Small intestine (tissue), 7 donors: ENCODE measurements around the gene STAMBP. TPM values are rescaled to one million over a fixed set of nuclear protein-coding genes. Genes with fewer than 3 reads are reported as not detected.

ENCODE experiments used
- DNase-seq, 2 donors: peaks; one replicate each; pipeline versions ENCODE4 v3.0.0 to v3.0.0-alpha.2; 2013
- FAIRE-seq: peaks from 2 replicates; lab custom pipeline; 2012; peaks lifted over from hg19 to GRCh38; lab: Jason Lieb, UNC
- H3K27ac ChIP-seq, 3 donors: one replicate each; pipeline ENCODE4 v1.5.1; 2013; ENCODE audit warnings: low read length in 2 of 3, mild to moderate bottlenecking in 2 of 3, control low read depth in 1 of 3, inconsistent platforms in 1 of 3, low read depth in 1 of 3, moderate library complexity in 1 of 3
- H3K27me3 ChIP-seq, 3 donors: one replicate each; pipeline ENCODE4 v1.6.1; 2013; ENCODE audit warnings: low read length in 3 of 3, inconsistent platforms in 1 of 3; ENCODE audit not compliant: control insufficient read depth in 3 of 3, insufficient read depth in 3 of 3
- H3K36me3 ChIP-seq, 3 donors: one replicate each; pipeline ENCODE4 v1.6.1; 2013; ENCODE audit warnings: low read length in 3 of 3, inconsistent platforms in 1 of 3, low read depth in 1 of 3, mild to moderate bottlenecking in 1 of 3, moderate library complexity in 1 of 3; ENCODE audit not compliant: control insufficient read depth in 3 of 3, insufficient read depth in 2 of 3
- H3K4me1 ChIP-seq, 3 donors: one replicate each; pipeline ENCODE4 v1.6.1; 2013; ENCODE audit warnings: low read length in 2 of 3, inconsistent platforms in 1 of 3, low read depth in 1 of 3, mild to moderate bottlenecking in 1 of 3, moderate library complexity in 1 of 3; ENCODE audit not compliant: control insufficient read depth in 3 of 3, insufficient read depth in 2 of 3
- H3K4me3 ChIP-seq, 3 donors: one replicate each; pipeline ENCODE4 v1.5.1; 2013; ENCODE audit warnings: low read length in 3 of 3, control low read depth in 1 of 3, inconsistent platforms in 1 of 3, low read depth in 1 of 3, mild to moderate bottlenecking in 1 of 3, moderate library complexity in 1 of 3
- H3K9me3 ChIP-seq, 2 donors: one replicate each; pipeline ENCODE4 v1.6.1; 2013; ENCODE audit warnings: low read depth in 1 of 2, low read length in 1 of 2; ENCODE audit not compliant: control insufficient read depth in 2 of 2, insufficient read depth in 1 of 2
- WGBS, 3 donors: extraction: QIAGEN DNeasy Blood & Tissue Kit; methylation state at CpG; one replicate each; pipeline ENCODE4 v1.1.7; 2013; 5-methylcytosine and 5-hydroxymethylcytosine counted together
- polyA plus RNA-seq, 4 donors: library from polyadenylated mRNA; stranded (reverse) in 3 of 4; unstranded in 1 of 4; fragments of 200-250 nt in 3 of 4; fragments of 120-200 nt in 1 of 4; gene quantifications; one replicate each; pipeline versions ENCODE4 v1.2.1 to v1.2.3, GENCODE V29; 2013
- donor health status: healthy with polysubstance abuse.
- donor health status: control.
- donor health status: control.
- donor health status: Bipolar disorder and iron deficiency.
- donor health status: healthy.

STAMBP gene
- polyA plus RNA-seq, 4 donors = 30.3 to 51.4 (median 40.1) TPM

GRCh38 chr2:73918856-73919255 lies 90.1 kb downstream of the STAMBP start:
- Histone ChIP-seq H3K27me3 (peaks cover 0 to 3% (median 0%) of the 10 kb centered on the region in 3 donors), H3K4me3 (no peak overlapping the region), H3K9me3 (no peaks in the 10 kb centered on the region), H3K27ac (no peak overlapping the region), H3K36me3 (peaks cover 0 to 3% (median 0%) of the 10 kb centered on the region in 3 donors), H3K4me1 (peaks cover 0 to 6% (median 0%) of the 10 kb centered on the region in 3 donors)
- no peak for FAIRE-seq
- DNase-seq = no peak
- 84 to 93% (median 89%) methylated on average over 3 of the region's 3 CpGs for WGBS, 3 donors

DNA sequence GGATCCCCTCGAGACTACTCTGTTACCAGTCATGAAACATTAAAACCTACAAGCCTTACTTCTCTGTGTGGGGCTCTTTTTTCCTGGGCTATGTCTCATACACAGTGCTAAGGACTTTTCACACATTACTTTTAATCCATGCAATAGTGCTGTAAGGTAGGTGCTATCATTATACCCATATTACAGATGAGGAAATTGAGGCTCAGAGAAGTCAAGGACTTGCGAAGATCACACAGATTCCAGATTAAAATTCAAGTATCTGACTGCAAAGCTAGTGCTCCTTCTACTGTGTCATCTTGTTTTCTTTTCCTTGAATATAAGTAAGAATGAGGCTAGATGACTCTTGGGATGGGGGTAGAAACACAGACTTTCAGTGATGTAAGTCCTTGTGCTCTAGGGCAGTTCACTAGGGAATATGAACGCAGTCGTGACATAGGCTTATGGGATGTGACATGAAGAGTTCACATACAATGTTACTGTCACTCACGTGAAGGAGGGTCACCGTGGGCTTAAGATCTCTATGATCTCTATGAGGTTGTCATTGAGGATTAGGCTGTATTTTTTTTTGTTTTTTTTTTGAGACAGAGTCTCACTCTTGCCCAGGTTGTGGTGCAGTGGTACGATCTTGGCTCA lies 91.0 kb downstream of the STAMBP start:
- H3K4me1 ChIP-seq = peaks cover 0 to 6% (median 0%) of the 10 kb centered on the region in 3 donors
- H3K27ac ChIP-seq = no peak overlapping the region
- WGBS, 3 donors = 86 to 94% (median 88%) methylated on average over 7 of the region's 7 CpGs
- H3K9me3 ChIP-seq = no peaks in the 10 kb centered on the region
- DNase-seq (no peak), FAIRE-seq (no peak)
- H3K4me3 ChIP-seq = no peak overlapping the region
- peaks cover 0 to 3% (median 0%) of the 10 kb centered on the region in 3 donors for H3K27me3 ChIP-seq
- peaks cover 0 to under 1% (median 0%) of the 10 kb centered on the region in 3 donors for H3K36me3 ChIP-seq

DNA sequence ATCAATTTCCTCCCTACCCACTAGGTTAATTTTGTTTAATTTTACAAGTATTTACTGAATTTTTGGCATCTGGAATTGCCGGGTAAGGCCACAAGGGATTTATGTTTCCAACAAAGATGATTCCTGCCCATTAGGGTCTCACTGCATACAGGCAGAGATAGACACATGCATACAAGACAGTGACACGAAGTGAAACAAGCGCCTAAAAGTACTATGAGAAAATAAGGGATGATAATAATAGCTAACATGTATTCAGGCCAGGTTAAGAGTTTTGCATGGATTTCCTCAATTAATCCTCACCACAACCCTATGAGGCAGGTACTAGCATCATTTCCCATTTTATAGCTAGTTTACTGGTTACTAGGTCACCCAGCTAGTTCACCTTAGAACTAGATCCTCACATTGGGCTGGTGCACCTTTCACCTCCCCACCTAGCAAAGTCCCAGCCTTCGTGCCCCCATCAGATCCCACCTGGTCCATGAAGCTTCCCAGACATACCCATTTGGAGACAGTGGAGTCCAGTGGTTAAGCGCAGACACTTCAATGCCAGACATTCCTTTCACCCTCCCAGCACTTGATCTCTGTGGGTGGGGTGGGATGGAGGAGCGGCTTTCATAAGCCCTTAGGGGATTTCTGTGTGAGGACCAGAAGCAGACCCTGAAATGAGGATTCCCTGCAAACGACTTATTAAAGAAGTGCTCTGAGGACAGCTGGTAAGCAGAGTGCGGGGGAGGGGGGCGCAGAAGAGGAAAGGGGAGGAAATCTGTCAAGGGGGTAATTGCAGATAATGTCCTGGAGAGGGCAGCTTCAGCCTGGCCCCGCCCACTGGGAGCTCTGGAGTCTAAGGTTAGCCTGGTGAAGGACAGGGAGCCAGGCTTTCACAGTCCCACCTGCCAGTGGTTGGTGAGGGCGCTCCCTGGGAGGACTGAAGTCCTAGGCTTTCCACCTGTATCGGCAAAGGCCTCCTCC lies 92.1 kb downstream of the STAMBP start:
- peaks cover 0 to 3% (median 0%) of the 10 kb centered on the region in 3 donors for H3K27me3 ChIP-seq
- no peak overlapping the region for H3K4me3 ChIP-seq
- H3K27ac ChIP-seq = no peak overlapping the region
- H3K4me1 ChIP-seq = peaks cover 0 to 6% (median 0%) of the 10 kb centered on the region in 3 donors
- H3K36me3 ChIP-seq = no peaks in the 10 kb centered on the region
- H3K9me3 ChIP-seq = no peaks in the 10 kb centered on the region
- DNase-seq (peak; percentile 41 to 48), FAIRE-seq (no peak)
- WGBS, 3 donors = 57 to 68% (median 64%) methylated on average over 12 of the region's 12 CpGs

GRCh38 chr2:73921581-73921980 lies 92.8 kb downstream of the STAMBP start:
- FAIRE-seq (no peak), DNase-seq (no peak)
- WGBS, 3 donors = 88 to 92% (median 91%) methylated on average over 9 of the region's 9 CpGs
- Histone ChIP-seq H3K9me3 (no peaks in the 10 kb centered on the region), H3K4me3 (no peak overlapping the region), H3K27me3 (peaks cover 0 to 3% (median 0%) of the 10 kb centered on the region in 3 donors), H3K4me1 (peaks cover 0 to 6% (median 0%) of the 10 kb centered on the region in 3 donors), H3K36me3 (no peaks in the 10 kb centered on the region), H3K27ac (no peak overlapping the region)

DNA sequence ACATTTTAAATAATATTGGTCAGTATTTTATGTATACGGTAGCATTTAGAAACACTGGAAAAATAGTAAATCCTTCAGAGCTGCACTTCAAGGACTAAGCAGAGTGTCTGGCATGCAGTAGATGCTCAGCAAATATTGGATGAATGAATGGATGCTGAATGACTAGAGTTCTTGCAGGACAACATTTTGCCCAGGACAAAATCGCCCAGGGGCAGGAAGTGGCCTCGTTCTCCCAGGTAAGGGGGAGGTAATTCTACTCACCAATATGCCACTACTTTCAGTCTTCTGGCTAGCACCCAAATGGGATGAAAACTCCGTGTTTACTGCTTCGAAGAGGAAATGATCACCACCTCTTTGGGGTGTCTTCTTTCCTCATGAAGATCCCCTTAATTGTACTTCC lies 93.9 kb downstream of the STAMBP start:
- H3K4me1 ChIP-seq = peaks cover 0 to 8% (median 0%) of the 10 kb centered on the region in 3 donors
- no peaks in the 10 kb centered on the region for H3K9me3 ChIP-seq
- H3K36me3 ChIP-seq = no peaks in the 10 kb centered on the region
- no peak for FAIRE-seq
- H3K4me3 ChIP-seq = no peak overlapping the region
- no peak overlapping the region for H3K27ac ChIP-seq
- 47 to 71% (median 54%) methylated on average over 5 of the region's 5 CpGs for WGBS, 3 donors
- DNase-seq = no peak
- H3K27me3 ChIP-seq = peaks cover 0 to 3% (median 0%) of the 10 kb centered on the region in 3 donors

Other genes starting within 250 kb of the STAMBP start
- 1 to 10 TPM in 1 of 4 donors, under 1 TPM in 1, not detected in 2; 0.10 to 1.2 TPM for gene NAT8, start 186.5 kb upstream of the STAMBP start, polyA plus RNA-seq
- gene TPRKB, start 91.6 kb upstream of the STAMBP start, polyA plus RNA-seq = 100 to 1,000 TPM in 1 of 4 donors, 10 to 100 TPM in 3; 59.0 to 110 (median 69.4) TPM
- 10 to 100 TPM; 14.9 to 31.3 (median 21.1) TPM for gene DUSP11, start 48.9 kb upstream of the STAMBP start, polyA plus RNA-seq
- not detected for gene C2orf78, start 44.8 kb upstream of the STAMBP start, polyA plus RNA-seq
- 100 to 1,000 TPM in 1 of 4 donors, 10 to 100 TPM in 2, 1 to 10 TPM in 1; 2.0 to 108 (median 42.5) TPM for gene ACTG2, start 64.0 kb downstream of the STAMBP start, polyA plus RNA-seq
- gene DGUOK, start 97.9 kb downstream of the STAMBP start, polyA plus RNA-seq = 100 to 1,000 TPM in 1 of 4 donors, 10 to 100 TPM in 3; 52.5 to 107 (median 86.3) TPM
- gene TET3, start 155.9 kb downstream of the STAMBP start, polyA plus RNA-seq = 10 to 100 TPM in 1 of 4 donors, 1 to 10 TPM in 3; 2.7 to 19.3 (median 6.2) TPM